ENCODE results near the gene MTARC2. TPM values are rescaled to one million over a fixed set of nuclear protein-coding genes. Genes with fewer than 3 reads are reported as not detected.

MTARC2 gene
- total RNA-seq, 2 donors from 2014 or later, result 19.5 to 37.9 TPM

DNA sequence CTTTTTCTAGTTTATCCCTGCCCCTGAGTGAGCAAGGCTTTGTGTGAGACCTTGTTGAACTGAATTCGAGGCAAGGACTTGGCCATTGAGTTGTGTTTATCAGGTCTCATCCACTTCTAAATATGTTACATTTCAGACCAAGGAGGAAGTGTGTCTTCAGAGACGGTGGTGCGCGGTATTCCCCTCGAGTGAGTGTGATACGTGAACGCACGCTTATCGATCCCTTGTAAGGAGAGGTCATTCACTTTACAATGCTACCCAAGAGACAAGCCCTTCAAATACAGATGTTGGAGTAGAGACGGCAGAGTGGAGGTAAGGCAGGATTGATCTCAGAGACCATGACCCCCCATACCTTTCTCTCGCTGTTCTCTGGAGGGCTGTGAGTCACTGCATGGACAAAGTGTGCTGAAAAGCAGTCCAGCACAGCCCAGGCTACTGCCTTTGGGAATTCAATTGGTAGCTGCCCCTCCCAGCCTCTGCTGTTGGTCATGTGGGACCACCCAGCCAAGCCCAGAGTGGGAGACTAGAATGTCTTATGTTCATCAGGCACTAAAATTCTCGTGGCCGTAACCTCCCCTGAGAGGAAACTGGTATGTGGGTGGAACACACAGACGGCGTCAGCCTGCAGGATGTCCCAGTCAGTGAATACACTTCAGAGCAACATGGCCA, 22.3 kb downstream of the MTARC2 start:
- Histone ChIP-seq H3K27me3 (no peaks in the 10 kb centered on the region), H3K4me1 (peaks cover 19% of the 10 kb centered on the region), H3K4me3 (no peak overlapping the region), H3K9me3 (no peaks in the 10 kb centered on the region), H3K36me3 (replicated peaks in 1 of 2; ENCODE audit: insufficient read depth in 1 of 2, low read depth in 2 of 2) (peaks cover 0 to 2% of the 10 kb centered on the region in 2 donors), H3K27ac (no peak overlapping the region)
- no peak for ATAC-seq
- no peak for DNase-seq
- 88 to 95% methylated on average over 13 to 15 of the region's 15 CpGs for WGBS, 2 donors
- TF ChIP-seq, protein P1, sequence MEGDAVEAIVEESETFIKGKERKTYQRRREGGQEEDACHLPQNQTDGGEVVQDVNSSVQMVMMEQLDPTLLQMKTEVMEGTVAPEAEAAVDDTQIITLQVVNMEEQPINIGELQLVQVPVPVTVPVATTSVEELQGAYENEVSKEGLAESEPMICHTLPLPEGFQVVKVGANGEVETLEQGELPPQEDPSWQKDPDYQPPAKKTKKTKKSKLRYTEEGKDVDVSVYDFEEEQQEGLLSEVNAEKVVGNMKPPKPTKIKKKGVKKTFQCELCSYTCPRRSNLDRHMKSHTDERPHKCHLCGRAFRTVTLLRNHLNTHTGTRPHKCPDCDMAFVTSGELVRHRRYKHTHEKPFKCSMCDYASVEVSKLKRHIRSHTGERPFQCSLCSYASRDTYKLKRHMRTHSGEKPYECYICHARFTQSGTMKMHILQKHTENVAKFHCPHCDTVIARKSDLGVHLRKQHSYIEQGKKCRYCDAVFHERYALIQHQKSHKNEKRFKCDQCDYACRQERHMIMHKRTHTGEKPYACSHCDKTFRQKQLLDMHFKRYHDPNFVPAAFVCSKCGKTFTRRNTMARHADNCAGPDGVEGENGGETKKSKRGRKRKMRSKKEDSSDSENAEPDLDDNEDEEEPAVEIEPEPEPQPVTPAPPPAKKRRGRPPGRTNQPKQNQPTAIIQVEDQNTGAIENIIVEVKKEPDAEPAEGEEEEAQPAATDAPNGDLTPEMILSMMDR (IDR thresholded peaks at IDR 0.05), result no peak
- no peak for TF ChIP-seq POLR2A (IDR thresholded peaks at IDR 0.05)
- intact Hi-C loops (cut with DNase I), result no loop called here

DNA sequence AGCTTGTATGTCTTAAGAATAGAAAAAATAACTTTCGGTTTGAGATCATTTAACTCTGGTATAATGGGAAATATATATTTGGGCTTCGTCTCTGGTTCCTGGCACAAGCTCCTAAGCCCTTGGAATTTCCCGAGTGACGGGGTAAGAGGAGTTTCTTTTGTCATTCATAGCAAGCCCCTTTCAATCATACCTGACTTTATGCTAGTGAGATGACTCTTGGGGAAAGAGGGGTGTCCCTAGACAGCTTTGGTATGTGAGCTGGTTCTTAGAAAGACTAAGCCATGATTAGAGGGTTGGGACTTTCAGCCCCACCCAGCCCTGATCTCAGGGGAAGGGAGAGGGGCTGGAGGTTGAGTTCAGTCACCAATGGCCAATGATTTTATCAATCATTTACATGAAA, 24.7 kb downstream of the MTARC2 start:
- H3K4me3 ChIP-seq, result no peak overlapping the region
- H3K27me3 ChIP-seq, result no peaks in the 10 kb centered on the region
- H3K27ac ChIP-seq, result no peak overlapping the region
- intact Hi-C loops (cut with DNase I), result no loop called here
- peaks cover 0 to 2% of the 10 kb centered on the region in 2 donors for H3K36me3 ChIP-seq (replicated peaks in 1 of 2; ENCODE audit: insufficient read depth in 1 of 2, low read depth in 2 of 2)
- DNase-seq (no peak), ATAC-seq (no peak)
- 82 to 84% methylated on average over 4 of the region's 4 CpGs for WGBS, 2 donors
- H3K4me1 ChIP-seq, result peaks cover 10% of the 10 kb centered on the region
- no peaks in the 10 kb centered on the region for H3K9me3 ChIP-seq
- TF ChIP-seq POLR2A (IDR thresholded peaks at IDR 0.05), result no peak
- TF ChIP-seq, protein P1 (IDR thresholded peaks at IDR 0.05), result no peak

DNA sequence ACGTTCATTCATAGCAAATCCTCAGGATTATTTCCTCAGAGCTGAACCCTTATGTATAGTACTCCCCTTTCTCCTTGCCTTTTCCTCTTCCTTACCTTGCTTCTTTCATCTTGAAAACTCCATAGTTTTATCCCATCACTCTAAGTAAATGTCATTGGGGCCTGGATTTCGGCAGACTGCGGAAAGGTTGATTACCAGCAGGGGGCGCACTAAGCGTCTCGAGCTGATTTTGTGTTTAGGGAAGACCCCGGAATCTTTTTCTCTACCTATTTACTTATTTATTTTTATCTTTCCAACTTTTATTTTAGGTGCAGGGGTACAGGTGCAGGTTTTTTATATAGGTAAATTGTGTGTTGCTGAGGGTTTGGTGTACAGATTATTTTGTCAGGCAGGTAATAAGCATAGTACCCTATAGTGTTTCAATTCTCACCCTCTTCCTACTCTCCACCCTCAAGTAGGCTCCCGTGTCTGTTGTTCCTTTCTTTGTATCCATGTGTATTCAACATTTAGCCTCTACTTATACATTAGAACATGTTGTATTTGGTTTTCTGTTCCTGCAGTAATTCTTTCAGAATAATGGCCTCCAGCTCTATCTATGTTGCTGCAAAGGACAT, 27.2 kb downstream of the MTARC2 start:
- TF ChIP-seq, protein P1 (IDR thresholded peaks at IDR 0.05), result peak; percentile 58 to 93 (median 70)
- no peak for TF ChIP-seq POLR2A (IDR thresholded peaks at IDR 0.05)
- H3K27me3 ChIP-seq, result no peaks in the 10 kb centered on the region
- ATAC-seq (no peak), DNase-seq (peak; percentile 35 to 62 (median 41))
- H3K9me3 ChIP-seq, result no peaks in the 10 kb centered on the region
- H3K27ac ChIP-seq, result no peak overlapping the region
- intact Hi-C loops (cut with DNase I), result loop anchor here (5.0 kb wide), 1 partner anchor 93 kb away; no protein-coding TSS in a partner anchor
- H3K36me3 ChIP-seq (replicated peaks in 1 of 2; ENCODE audit: insufficient read depth in 1 of 2, low read depth in 2 of 2), result peaks cover 0 to 2% of the 10 kb centered on the region in 2 donors
- H3K4me1 ChIP-seq, result no peaks in the 10 kb centered on the region
- H3K4me3 ChIP-seq, result no peak overlapping the region
- WGBS, 2 donors, result 12 to 18% methylated on average over 8 of the region's 8 CpGs

DNA sequence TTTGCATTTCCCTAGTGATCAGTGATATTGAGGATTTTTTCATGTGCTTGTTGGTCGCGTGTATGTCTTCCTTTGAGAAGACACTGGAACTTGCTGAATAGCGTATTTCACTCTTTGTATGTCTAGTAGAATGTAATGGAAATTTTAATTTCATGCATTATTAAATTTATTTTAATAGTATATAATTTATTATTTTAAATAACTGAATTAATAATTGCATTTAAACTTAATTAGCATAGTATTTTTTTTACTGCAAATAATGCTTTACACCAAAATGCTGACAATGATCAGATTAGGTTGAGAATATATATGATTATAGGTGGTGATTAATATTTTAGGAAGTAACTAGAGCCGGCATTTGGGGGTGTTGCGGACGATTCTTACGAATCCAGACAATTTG, 28.1 kb downstream of the MTARC2 start:
- no peak overlapping the region for H3K27ac ChIP-seq
- no peaks in the 10 kb centered on the region for H3K36me3 ChIP-seq (replicated peaks in 1 of 2; ENCODE audit: insufficient read depth in 1 of 2, low read depth in 2 of 2)
- 83 to 85% methylated on average over 7 of the region's 7 CpGs for WGBS, 2 donors
- no peak for DNase-seq
- no peaks in the 10 kb centered on the region for H3K27me3 ChIP-seq
- no peak for ATAC-seq
- no peaks in the 10 kb centered on the region for H3K9me3 ChIP-seq
- no peak overlapping the region for H3K4me3 ChIP-seq
- no peak for TF ChIP-seq POLR2A (IDR thresholded peaks at IDR 0.05)
- TF ChIP-seq, protein P1 (IDR thresholded peaks at IDR 0.05), result no peak
- intact Hi-C loops (cut with DNase I), result loop anchor here (5.0 kb wide), 1 partner anchor 94 kb away; no protein-coding TSS in a partner anchor
- H3K4me1 ChIP-seq, result no peaks in the 10 kb centered on the region
